HepG2 (cell line): ENCODE measurements around the gene SKIDA1. TPM values are rescaled to one million over a fixed set of nuclear protein-coding genes. Genes with fewer than 3 reads are reported as not detected.

ENCODE experiments used
- ATAC-seq: fragments of 200-7000 bp; cut with Tn5 transposase; 3 replicates; pipeline ENCODE4 v1.9.1; 2020; ENCODE audit warnings: mild to moderate bottlenecking, moderate library complexity
- BruUV-seq: library from RNA; stranded (reverse); fragments of 400-500 nt; replicated peaks from 2 replicates; lab custom pipeline; 2021; lab: Mats Ljungman, UMichigan
- CTCF ChIA-PET: fragments of 300-600 bp; formaldehyde crosslinking; extraction: SDS; loops from one replicate; lab custom pipeline; 2021; ENCODE audit warnings: low total read pairs, inconsistent platforms, low intra/inter-chr PET ratio; lab: Yijun Ruan, JAX
- POLR2A ChIA-PET: fragments of 350-600 bp; sonication (Branson Sonifier 250); formaldehyde crosslinking; loops from one replicate; lab custom pipeline; 2020; ENCODE audit warnings: antibody characterized with exemption, inconsistent platforms; lab: Yijun Ruan, JAX
- DNase-seq: peaks from one replicate; pipeline ENCODE4 v3.0.0-alpha.2; 2015; ENCODE audit warnings: low spot score
- FAIRE-seq: peaks from 3 replicates; lab custom pipeline; 2011; peaks lifted over from hg19 to GRCh38; lab: Jason Lieb, UNC
- H2AFZ ChIP-seq: one replicate; pipeline ENCODE4 v1.6.1; 2011; ENCODE audit warnings: low read length, inconsistent platforms
- H3K27ac ChIP-seq: fragments of 300-600 bp; 3 replicates; pipeline ENCODE4 v1.8.0; 2011; ENCODE audit warnings: mixed run types, mild to moderate bottlenecking, mixed read lengths, low read length, inconsistent platforms; ENCODE audit not compliant: insufficient read depth; ENCODE audit errors: extremely low read length
- H3K27me3 ChIP-seq, 2 experiments: fragments of 200-600 bp in 1 of 2; 2 replicates in 1 of 2; 3 replicates in 1 of 2; pipeline versions ENCODE4 v1.6.0 to v1.8.0; 2011; ENCODE audit warnings: low read length in 2 of 2, mild to moderate bottlenecking in 2 of 2, moderate library complexity in 2 of 2, inconsistent platforms in 1 of 2; ENCODE audit not compliant: insufficient read depth in 2 of 2, control insufficient read depth in 1 of 2
- H3K36me3 ChIP-seq, 2 experiments: fragments of 200-600 bp in 1 of 2; replicated peaks in 1 of 2; 2 replicates in 1 of 2; 3 replicates in 1 of 2; pipeline versions ENCODE4 v1.5.1 to v1.8.0; 2011; ENCODE audit warnings: low read length in 2 of 2, inconsistent platforms in 1 of 2; ENCODE audit not compliant: insufficient read depth in 2 of 2, control insufficient read depth in 1 of 2
- H3K4me1 ChIP-seq: 2 replicates; pipeline ENCODE4 v1.5.1; 2012; ENCODE audit warnings: low read length, inconsistent platforms; ENCODE audit not compliant: insufficient read depth
- H3K4me2 ChIP-seq: 2 replicates; pipeline ENCODE4 v1.6.0; 2011; ENCODE audit warnings: low read depth, low read length, inconsistent platforms
- H3K4me3 ChIP-seq, 3 experiments: fragments of 200-600 bp in 1 of 3; sonication (generic), shearing (Covaris generic) in 1 of 3; replicated peaks in 1 of 3; 2 replicates each; pipeline ENCODE4 v1.5.1; 2011 to 2016; ENCODE audit warnings: low read length in 3 of 3, inconsistent platforms in 2 of 3, low read depth in 2 of 3, mild to moderate bottlenecking in 2 of 3, control low read depth in 1 of 3, mixed read lengths in 1 of 3; ENCODE audit not compliant: insufficient read depth in 1 of 3
- H3K79me2 ChIP-seq: one replicate; pipeline ENCODE4 v1.6.1; 2011; ENCODE audit warnings: low read length, inconsistent platforms; ENCODE audit not compliant: insufficient read depth
- H3K9ac ChIP-seq: 2 replicates; pipeline ENCODE4 v1.6.0; 2011; ENCODE audit warnings: mild to moderate bottlenecking, low read depth, low read length, inconsistent platforms; ENCODE audit not compliant: insufficient read depth
- H3K9me3 ChIP-seq: 2 replicates; pipeline ENCODE4 v1.5.1; 2012; ENCODE audit warnings: mild to moderate bottlenecking, low read length
- H4K20me1 ChIP-seq: 2 replicates; pipeline ENCODE4 v1.6.0; 2011; ENCODE audit warnings: inconsistent platforms, mild to moderate bottlenecking, low read length, moderate library complexity; ENCODE audit not compliant: insufficient read depth
- CSRNP2 ChIP-seq: sonication (generic); formaldehyde crosslinking; conservative IDR thresholded peaks from 2 replicates; pipeline ENCODE4 v1.8.0; 2022; ENCODE audit warnings: low read depth, missing genetic modification reagents
- FOXA1 ChIP-seq, 2 experiments: fragments of 450-650 bp in 1 of 2; sonication (generic) in 1 of 2; formaldehyde crosslinking in 1 of 2; IDR thresholded peaks; 2 replicates each; pipeline versions ENCODE4 v1.4.0 to v1.6.1; 2016 to 2020; ENCODE audit warnings: missing genetic modification reagents in 1 of 2
- HDAC2 ChIP-seq: sonication (generic); formaldehyde crosslinking; IDR thresholded peaks from 2 replicates; pipeline ENCODE4 v1.4.0; 2020; ENCODE audit warnings: missing genetic modification reagents
- KDM4B ChIP-seq: sonication (generic); formaldehyde crosslinking; IDR thresholded peaks from 2 replicates; pipeline ENCODE4 v1.4.0; 2020; ENCODE audit warnings: missing genetic modification reagents
- RFXANK ChIP-seq: IDR thresholded peaks from 2 replicates; pipeline ENCODE4 v1.6.1; 2016
- SOX6 ChIP-seq, 2 experiments: fragments of 450-650 bp in 1 of 2; sonication (generic) in 1 of 2; formaldehyde crosslinking in 1 of 2; IDR thresholded peaks; 2 replicates each; pipeline versions ENCODE4 v1.4.0 to v1.6.1; 2017 to 2020; ENCODE audit warnings: antibody characterized with exemption in 1 of 2, mild to moderate bottlenecking in 1 of 2, missing genetic modification reagents in 1 of 2
- ZNF24 ChIP-seq: fragments of 450-650 bp; IDR thresholded peaks from 2 replicates; pipeline ENCODE4 v1.6.1; 2017; ENCODE audit warnings: antibody characterized with exemption, mild to moderate bottlenecking
- ZNF276 ChIP-seq: sonication (generic); formaldehyde crosslinking; IDR thresholded peaks from 2 replicates; pipeline ENCODE4 v1.4.0; 2020; ENCODE audit warnings: mild to moderate bottlenecking, low read depth, missing genetic modification reagents
- ZNF282 ChIP-seq: fragments of 450-650 bp; IDR thresholded peaks from 2 replicates; pipeline ENCODE4 v1.6.1; 2018; ENCODE audit not compliant: partially characterized antibody
- ZNF841 ChIP-seq: sonication (generic); formaldehyde crosslinking; IDR thresholded peaks from 2 replicates; pipeline ENCODE4 v1.8.1; 2023; ENCODE audit warnings: missing genetic modification reagents, borderline replicate concordance
- ZSCAN22 ChIP-seq: sonication (generic); formaldehyde crosslinking; IDR thresholded peaks from 2 replicates; pipeline ENCODE4 v1.4.0; 2020; ENCODE audit warnings: mild to moderate bottlenecking, missing genetic modification reagents
- WGBS: methylation state at CpG from one replicate; pipeline ENCODE4 v1.1.6; 2017; ENCODE audit warnings: low lambda C conversion rate; 5-methylcytosine and 5-hydroxymethylcytosine counted together
- in situ Hi-C: cut with HindIII; loops from 2 replicates; pipeline ENCODE4 v1.10.0; 2017; ENCODE audit warnings: low pct_unique_long_range_greater_than_20kb; ENCODE audit not compliant: extremely low pct_ligation_motif_present
- intact Hi-C: fragments of 100-400 bp; cut with micrococcal nuclease; formaldehyde crosslinking; loops from one replicate; pipeline ENCODE4 v1.10.0; 2022; ENCODE audit not compliant: unreplicated experiment
- polyA plus RNA-seq, 8 experiments: library from polyadenylated mRNA; depleted of rRNA in 3 of 8; stranded (reverse) in 7 of 8; unstranded in 1 of 8; fragments of >200 nt; fragmentation: Illumina TruSeq in 4 of 8; extraction: Trizol in 4 of 8; gene quantifications; 2 replicates each; pipeline versions ENCODE4 v1.2.1 to v1.2.3, GENCODE V29; 2011 to 2016; ENCODE audit warnings: low read depth in 4 of 8, missing spikeins in 1 of 8, mixed read lengths in 1 of 8; ENCODE audit not compliant: insufficient read depth in 1 of 8
- total RNA-seq, 5 experiments: library from RNA; depleted of rRNA; stranded (reverse); fragments of >200 nt; fragmentation: Illumina TruSeq; extraction: Trizol; gene quantifications; 2 replicates each; pipeline ENCODE4 v1.2.3, GENCODE V29; 2016; ENCODE audit warnings: low read depth in 1 of 5

The SKIDA1 gene
- total and polyA plus RNA-seq, 2 of the 13 experiments (the other 11 are each of a cell fraction or from before 2014, with no cell fraction given), result 0.73 to 1.5 TPM

GRCh38 chr10:21512573-21513404 lies 12.7 kb downstream of the SKIDA1 start (continued):
- no peak for TF ChIP-seq HDAC2 (CRISPR knock-in tag)
- TF ChIP-seq ZNF282, result no peak
- TF ChIP-seq RFXANK (CRISPR knock-in tag), result no peak
- TF ChIP-seq ZNF276, result no peak

- no peaks in the 10 kb centered on the region for H3K9me3 ChIP-seq
- no peak for DNase-seq
- CTCF ChIA-PET, result no interaction called here
- in situ Hi-C loops, result loop anchor here (25.0 kb wide), 1 partner anchor 800 kb away; the partner anchor contains the start of genes BMI1 and COMMD3
- H3K27ac ChIP-seq, result peak overlapping the region; percentile 13
- 63% methylated on average over 3 of the region's 3 CpGs for WGBS
- H3K4me2 ChIP-seq, result peak overlapping the region; percentile 19; the same call in 1 of the 2 replicates
- TF ChIP-seq FOXA1 (IDR thresholded peaks at IDR 0.05) (no peak), FOXA1 (CRISPR knock-in tag; IDR thresholded peaks at IDR 0.05) (no peak), ZNF841 (CRISPR knock-in tag) (no peak), SOX6 (IDR thresholded peaks at IDR 0.05) (no peak), SOX6 (CRISPR knock-in tag; IDR thresholded peaks at IDR 0.05) (no peak), CSRNP2 (CRISPR knock-in tag) (no peak), KDM4B (no peak), ZNF24 (no peak), ZSCAN22 (CRISPR knock-in tag) (no peak)
- TF ChIP-seq, all 625 proteins: peak for 0
- Histone ChIP-seq H2AFZ (no peak overlapping the region), H3K79me2 (no peaks in the 10 kb centered on the region), H3K4me1 (peaks cover 85% of the 10 kb centered on the region), H4K20me1 (no peaks in the 10 kb centered on the region), H3K9ac (no peak overlapping the region), H3K36me3 (no peaks in the 10 kb centered on the region), H3K4me3 (no peak overlapping the region), H3K27me3 (no peaks in the 10 kb centered on the region; a peak in 1 of 5 replicates)
- no TSS peak for BruUV-seq
- intact Hi-C loops, result no loop called here
- POLR2A ChIA-PET, result interaction anchor here (2.2 to 5.1 kb wide), 3 partner anchors 13 to 16 kb away, joined by 18 to 60 read pairs (median 33); partner anchors contain the start of gene SKIDA1
- ATAC-seq (no peak), FAIRE-seq (no peak)
Observed at GRCh38 chr10:21511946-21512572, 13.4 kb downstream of the SKIDA1 start.
